IMR-90 (cell line): ENCODE data around the gene LNX1. TPM values are rescaled to one million over a fixed set of nuclear protein-coding genes. Genes with fewer than 3 reads are reported as not detected.

ENCODE experiments used
- ATAC-seq: fragments of 200-7000 bp; cut with Tn5 transposase; 2 replicates; pipeline ENCODE4 v1.9.1; 2020; ENCODE audit warnings: low read depth, mild to moderate bottlenecking, moderate library complexity
- BruUV-seq: library from RNA; stranded (reverse); fragments of 400-500 nt; replicated peaks from 2 replicates; lab custom pipeline; 2021; lab: Mats Ljungman, UMichigan
- CTCF ChIA-PET: fragments of 300-600 bp; formaldehyde crosslinking; extraction: SDS; loops from one replicate; lab custom pipeline; 2021; ENCODE audit warnings: antibody characterized with exemption; lab: Yijun Ruan, JAX
- POLR2A ChIA-PET: fragments of 300-600 bp; sonication (Branson Sonifier 250); formaldehyde crosslinking; loops from one replicate; lab custom pipeline; 2022; ENCODE audit warnings: antibody characterized with exemption; ENCODE audit not compliant: unreplicated experiment; lab: Charles Lee
- DNase-seq: peaks from one replicate; pipeline ENCODE4 v3.0.0; 2013
- H2AFZ ChIP-seq: replicated peaks from 2 replicates; pipeline ENCODE3; 2013; ENCODE audit warnings: low read length, mild to moderate bottlenecking; ENCODE audit not compliant: poor library complexity
- H2AK5ac ChIP-seq: 2 replicates; pipeline ENCODE4 v1.6.1; 2013; ENCODE audit warnings: low read depth, low read length, inconsistent platforms
- H2AK9ac ChIP-seq: replicated peaks from 2 replicates; pipeline ENCODE3; 2013; ENCODE audit warnings: mild to moderate bottlenecking, low read depth, low read length, moderate library complexity; ENCODE audit not compliant: poor library complexity
- H2BK120ac ChIP-seq: 2 replicates; pipeline ENCODE4 v1.6.1; 2013; ENCODE audit warnings: low read depth, low read length, inconsistent platforms
- H2BK15ac ChIP-seq: 3 replicates; pipeline ENCODE4 v1.6.1; 2013; ENCODE audit warnings: low read depth, low read length, inconsistent platforms
- H2BK20ac ChIP-seq: 2 replicates; pipeline ENCODE4 v1.6.1; 2013; ENCODE audit warnings: low read depth, mild to moderate bottlenecking, inconsistent platforms, low read length, moderate library complexity
- H2BK5ac ChIP-seq: 2 replicates; pipeline ENCODE4 v1.6.1; 2013; ENCODE audit warnings: mild to moderate bottlenecking, low read depth, low read length, inconsistent platforms; ENCODE audit not compliant: poor library complexity, severe bottlenecking
- H3K14ac ChIP-seq: replicated peaks from 2 replicates; pipeline ENCODE4 v1.6.1; 2013; ENCODE audit warnings: low read depth, low read length, inconsistent platforms
- H3K18ac ChIP-seq: 2 replicates; pipeline ENCODE4 v1.6.1; 2013; ENCODE audit warnings: low read depth, low read length, control low read depth
- H3K23ac ChIP-seq: 2 replicates; pipeline ENCODE4 v1.6.1; 2013; ENCODE audit warnings: low read depth, low read length, inconsistent platforms
- H3K27ac ChIP-seq: 2 replicates; pipeline ENCODE4 v1.5.1; 2013; ENCODE audit warnings: mild to moderate bottlenecking, control low read depth, low read length; ENCODE audit not compliant: insufficient read depth
- H3K27me3 ChIP-seq: 2 replicates; pipeline ENCODE4 v1.6.1; 2013; ENCODE audit warnings: low read length; ENCODE audit not compliant: control insufficient read depth, insufficient read depth
- H3K36me3 ChIP-seq: 2 replicates; pipeline ENCODE4 v1.6.1; 2013; ENCODE audit warnings: low read length, mixed read lengths; ENCODE audit not compliant: control insufficient read depth, insufficient read depth
- H3K4ac ChIP-seq: 2 replicates; pipeline ENCODE4 v1.6.1; 2013; ENCODE audit warnings: low read depth, low read length, inconsistent platforms
- H3K4me1 ChIP-seq: 2 replicates; pipeline ENCODE4 v1.6.1; 2013; ENCODE audit warnings: low read length, mixed read lengths; ENCODE audit not compliant: control insufficient read depth, insufficient read depth
- H3K4me2 ChIP-seq: 2 replicates; pipeline ENCODE4 v1.6.1; 2013; ENCODE audit warnings: low read depth, mild to moderate bottlenecking, control low read depth, low read length, moderate library complexity
- H3K4me3 ChIP-seq: 2 replicates; pipeline ENCODE4 v1.5.1; 2013; ENCODE audit warnings: low read depth, mild to moderate bottlenecking, control low read depth, low read length, moderate library complexity; ENCODE audit not compliant: insufficient read depth
- H3K56ac ChIP-seq: 2 replicates; pipeline ENCODE4 v1.6.1; 2013; ENCODE audit warnings: low read length, inconsistent platforms; ENCODE audit not compliant: insufficient read depth; ENCODE audit errors: extremely low read depth
- H3K79me1 ChIP-seq, 2 experiments: 2 replicates each; pipeline ENCODE4 v1.6.1; 2013; ENCODE audit warnings: low read length in 2 of 2, inconsistent platforms in 1 of 2, low read depth in 1 of 2
- H3K9ac ChIP-seq: 2 replicates; pipeline ENCODE4 v1.6.1; 2013; ENCODE audit warnings: low read depth, low read length, control low read depth
- H3K9me1 ChIP-seq: 2 replicates; pipeline ENCODE4 v1.6.1; 2013; ENCODE audit warnings: low read length, inconsistent platforms; ENCODE audit not compliant: insufficient read depth
- H3K9me3 ChIP-seq: 2 replicates; pipeline ENCODE4 v1.6.1; 2013; ENCODE audit warnings: low read length; ENCODE audit not compliant: control insufficient read depth, insufficient read depth
- H4K20me1 ChIP-seq: 2 replicates; pipeline ENCODE4 v1.6.1; 2013; ENCODE audit warnings: low read length, inconsistent platforms; ENCODE audit not compliant: insufficient read depth
- H4K5ac ChIP-seq: 2 replicates; pipeline ENCODE4 v1.6.1; 2013; ENCODE audit warnings: mild to moderate bottlenecking, low read depth, low read length, control low read depth
- H4K8ac ChIP-seq, 2 experiments: 2 replicates each; pipeline ENCODE4 v1.6.1; 2013; ENCODE audit warnings: low read depth in 2 of 2, low read length in 2 of 2, control low read depth in 1 of 2, inconsistent platforms in 1 of 2
- H4K91ac ChIP-seq: 2 replicates; pipeline ENCODE4 v1.6.1; 2013; ENCODE audit warnings: low read depth, low read length, inconsistent platforms; ENCODE audit not compliant: insufficient read depth
- FOS ChIP-seq: fragments of 150-350 bp; IDR thresholded peaks from 2 replicates; pipeline ENCODE4 v1.6.1; 2016; ENCODE audit warnings: low read depth, low read length
- POLR2A ChIP-seq: IDR thresholded peaks from 2 replicates; pipeline ENCODE4 v1.6.1; 2012; ENCODE audit warnings: mild to moderate bottlenecking, low read depth, low read length
- RCOR1 ChIP-seq: IDR thresholded peaks from 2 replicates; pipeline ENCODE4 v1.6.1; 2012; ENCODE audit warnings: mild to moderate bottlenecking, low read length, improper control_type of control experiment; ENCODE audit not compliant: insufficient replicate concordance
- RFX5 ChIP-seq: IDR thresholded peaks from 2 replicates; pipeline ENCODE4 v1.8.0; 2012; ENCODE audit warnings: low read depth, mild to moderate bottlenecking, low read length, moderate library complexity
- USF2 ChIP-seq: fragments of 150-350 bp; IDR thresholded peaks from 2 replicates; pipeline ENCODE4 v1.6.1; 2017; ENCODE audit warnings: mild to moderate bottlenecking, antibody characterized with exemption, low read length, low read depth
- WGBS, 2 experiments: methylation state at CpG; one replicate each; pipeline versions ENCODE4 v1.1.5 to v1.1.7; 2013; ENCODE audit warnings: missing lambda C conversion rate in 2 of 2; ENCODE audit not compliant: insufficient read length in 1 of 2; ENCODE audit errors: extremely low coverage in 2 of 2; 5-methylcytosine and 5-hydroxymethylcytosine counted together
- dilution Hi-C: fragments of 300-500 bp; cut with HindIII; formaldehyde crosslinking; loops from one replicate; pipeline ENCODE4 v1.14.3; 2018; ENCODE audit warnings: low sequenced_read_pairs; ENCODE audit not compliant: unreplicated experiment
- in situ Hi-C: fragments of 300-500 bp; cut with MboI; formaldehyde crosslinking; loops from 3 replicates; pipeline ENCODE4 v1.14.3; 2019; ENCODE audit warnings: low sequenced_read_pairs, inconsistent platforms, mixed read lengths
- intact Hi-C: fragments of 100-400 bp; cut with micrococcal nuclease; formaldehyde crosslinking; loops from 2 replicates; pipeline ENCODE4 v1.10.0; 2022
- polyA plus RNA-seq, 3 experiments: library from polyadenylated mRNA; depleted of rRNA; stranded (reverse); fragments of >200 nt; gene quantifications; 2 replicates each; pipeline ENCODE4 v1.2.3, GENCODE V29; 2012; ENCODE audit warnings: low replicate concordance in 1 of 3
- total RNA-seq: library from RNA; depleted of rRNA; stranded (reverse); fragments of >200 nt; gene quantifications from 2 replicates; pipeline ENCODE4 v1.2.3, GENCODE V29; 2012

LNX1 gene
- total and polyA plus RNA-seq, 2 of the 4 experiments (the other 2 are of a cell fraction) = 0.15 to 0.36 TPM

GRCh38 chr4:53532521-53532920 lies 58.8 kb downstream of the LNX1 start:
- peak overlapping the region; percentile 29 for H2AFZ ChIP-seq
- BruUV-seq = no TSS peak
- H3K23ac ChIP-seq = peak overlapping the region; percentile 34
- H2AK9ac ChIP-seq = peak overlapping the region; percentile 13
- peak overlapping the region; percentile 7; the same call in 1 of the 2 replicates for H3K9ac ChIP-seq
- peaks cover 21% of the 10 kb centered on the region for H3K4me1 ChIP-seq
- CTCF ChIA-PET = no interaction called here
- peak overlapping the region; percentile 87; the same call in 1 of the 2 replicates for H3K14ac ChIP-seq
- peak overlapping the region; percentile 90; the same call in 2 of the 3 replicates for H2BK15ac ChIP-seq
- no peaks in the 10 kb centered on the region for H3K27me3 ChIP-seq
- intact Hi-C loops = no loop called here
- WGBS, 2 experiments = no CpG with 5 or more reads among the region's 1 CpG
- POLR2A ChIA-PET = no interaction called here
- H2BK20ac ChIP-seq = peak overlapping the region; percentile 98
- H4K5ac ChIP-seq = peak overlapping the region; percentile 76
- no peak overlapping the region for H3K4me3 ChIP-seq
- peak overlapping the region; percentile 61 to 80; a peak in 3 of 4 replicates for H4K8ac ChIP-seq
- H4K20me1 ChIP-seq = no peaks in the 10 kb centered on the region
- ATAC-seq (peak; percentile 66), DNase-seq (peak; percentile 53)
- peaks cover 17% of the 10 kb centered on the region for H3K9me1 ChIP-seq
- H2AK5ac ChIP-seq = peak overlapping the region; percentile 96
- peak overlapping the region; percentile 72 for H2BK5ac ChIP-seq
- H3K9me3 ChIP-seq = no peaks in the 10 kb centered on the region
- H3K4ac ChIP-seq = peak overlapping the region; percentile 68
- peak overlapping the region; percentile 87 for H3K18ac ChIP-seq
- H4K91ac ChIP-seq = peak overlapping the region; percentile 92
- H3K56ac ChIP-seq = peak overlapping the region; percentile 76; the same call in 1 of the 2 replicates
- H3K27ac ChIP-seq = peak overlapping the region; percentile 42
- TF ChIP-seq USF2 (no peak), POLR2A (no peak), RCOR1 (no peak), RFX5 (no peak), FOS (no peak)
- no peaks in the 10 kb centered on the region for H3K36me3 ChIP-seq
- in situ Hi-C loops = no loop called here
- H3K79me1 ChIP-seq = no peaks in the 10 kb centered on the region
- dilution Hi-C loops = no loop called here
- peak overlapping the region; percentile 47 for H3K4me2 ChIP-seq
- H2BK120ac ChIP-seq = peak overlapping the region; percentile 76
